ENCODE data around the gene TALDO1. TPM values are rescaled to one million over a fixed set of nuclear protein-coding genes. Genes with fewer than 3 reads are reported as not detected.
A peak's percentile ranks its signal among the peaks of the same experiment; 100 is the strongest.

The TALDO1 gene
- 34.6 and 35.6 TPM in 2 replicates for total RNA-seq (2013; cell fraction: nucleolus; rRNA removed)
- 168 and 176 TPM in 2 replicates for total RNA-seq (2014; rRNA removed)
- 139 and 148 TPM in 2 replicates for total RNA-seq (2014; rRNA removed; fragmentation: Illumina TruSeq; extraction: Trizol)
- 226 and 227 TPM in 2 replicates for total RNA-seq (2021)
- polyA plus RNA-seq (2011; ENCODE audit: low read depth) = 120 TPM
- polyA plus RNA-seq (2011; rRNA removed) = 88.2 and 152 TPM in 2 replicates
- 193 and 210 TPM in 2 replicates for polyA plus RNA-seq (2011; cell fraction: cytosol; rRNA removed)
- polyA plus RNA-seq (2011; cell fraction: nucleus; rRNA removed) = 130 and 164 TPM in 2 replicates
- 116 and 122 TPM in 2 replicates for polyA plus RNA-seq (2012)
- 70.6 and 146 TPM in 2 replicates for polyA plus RNA-seq (2014; fragmentation: Illumina TruSeq; extraction: Trizol)
- 100 to 1,000 TPM; 121 to 189 TPM for polyA plus RNA-seq (2014; fragmentation: Nextera tagmentation; extraction: Ambion mirVana)
- 227 and 242 TPM in 2 replicates for polyA plus RNA-seq (2014; rRNA removed)
- polyA plus RNA-seq (2016; fragmentation: Nextera tagmentation; extraction: Ambion mirVana) = 100 to 1,000 TPM; 293 to 302 TPM
- polyA minus RNA-seq (2011; rRNA and poly(A)+ RNA removed) = 51.3 and 80.4 TPM in 2 replicates
- polyA minus RNA-seq (2011; cell fraction: cytosol; rRNA and poly(A)+ RNA removed) = 49.3 and 52.0 TPM in 2 replicates
- 13.9 and 22.8 TPM in 2 replicates for polyA minus RNA-seq (2011; cell fraction: nucleus; rRNA and poly(A)+ RNA removed)
- Bru-seq, nascent RNA = percentile 64 among the genes with signal in this experiment
- BruChase-seq, experiment 1, labeled RNA remaining after a 6-hour chase = percentile 72 among the genes with signal in this experiment
- BruChase-seq, experiment 2, labeled RNA remaining after a 2-hour chase = percentile 65 among the genes with signal in this experiment
- long read RNA-seq, experiment 1, transcript TALDO1-201 (8 exons, 1,346 nt) = major isoform, 138 of 148 reads
- long read RNA-seq, experiment 1, transcript TALDO1-203 (8 exons, 1,231 nt) = minor isoform, 6 of 148 reads
- long read RNA-seq, experiment 1, partial matches to known transcripts = 2 of 148 reads
- long read RNA-seq, experiment 1, other reads (novel, unspliced or antisense) = 2 of 148 reads
- long read RNA-seq, experiment 2, transcript TALDO1-201 (8 exons, 1,346 nt) = major isoform, 350 of 390 reads
- long read RNA-seq, experiment 2, transcript TALDO1-203 (8 exons, 1,231 nt) = minor isoform, 10 of 390 reads
- long read RNA-seq, experiment 2, partial matches to known transcripts = 20 of 390 reads
- long read RNA-seq, experiment 2, other reads (novel, unspliced or antisense) = 9 of 390 reads

GRCh38 chr11:747158-748006 lies at the start of gene TALDO1:
Gene TALDO1, plus strand, starts transcription at chr11:747464. Its CDS starts 18 bp downstream, at chr11:747482.
- H3K27ac ChIP-seq (ENCODE audit: control insufficient read depth, insufficient read depth) = peak within 1 kb of the TSS; percentile 81
- H3K4me3 ChIP-seq = peak within 1 kb of the TSS; percentile 90
- peak within 1 kb of the TSS; percentile 95 for H3K4me2 ChIP-seq (ENCODE audit: control insufficient read depth, insufficient read depth)
- in situ Hi-C loops (cut with MboI) (no loop called here), intact Hi-C loops (cut with micrococcal nuclease; ENCODE audit: unreplicated experiment) (loop anchor here (5.0 kb wide), 1 partner anchor 50 kb away; the partner anchor contains the start of gene SLC25A22)
- ATAC-seq (peak; percentile 97), DNase-seq (ENCODE audit: low read depth, low spot score) (peak; percentile 42), FAIRE-seq (peak; percentile 56)
- H3K9ac ChIP-seq (ENCODE audit: control insufficient read depth, insufficient read depth, low read length) = peak within 1 kb of the TSS; percentile 80
- CTCF ChIA-PET = interaction anchor here (0.8 to 1.5 kb wide), 7 partner anchors 8 to 86 kb away, joined by 3 to 8 read pairs (median 4); partner anchors contain the start of genes DEAF1 and TMEM80
- peaks cover 4% of the 10 kb centered on the region for H3K4me1 ChIP-seq (ENCODE audit: control insufficient read depth, insufficient read depth, low read length)
- WGBS (ENCODE audit: insufficient coverage, insufficient replicate concordance, low lambda C conversion rate, missing lambda C conversion rate) = under 1% methylated on average over 83 of the region's 112 CpGs
- BruUV-seq (replicated peaks) = no TSS peak
- no peaks in the 10 kb centered on the region for H3K27me3 ChIP-seq (replicated peaks in 1 of 2; ENCODE audit: control insufficient read depth in 2 of 2, insufficient read depth in 2 of 2, low read length in 1 of 2)
- no peaks in the 10 kb centered on the region for H3K9me3 ChIP-seq (replicated peaks; ENCODE audit: control insufficient read depth, insufficient read depth, low read length)
- POLR2A ChIA-PET = interaction anchor here (0.9 to 2.5 kb wide), 6 partner anchors 10 to 48 kb away, joined by 3 to 10 read pairs (median 6); no protein-coding TSS in a partner anchor
- no peaks in the 10 kb centered on the region for H3K36me3 ChIP-seq (ENCODE audit: control insufficient read depth in 2 of 2, insufficient read depth in 2 of 2, low read length in 1 of 2)
- H3K79me2 ChIP-seq (ENCODE audit: control insufficient read depth, insufficient read depth, low read length) = peaks cover 42% of the 10 kb centered on the region
- peak within 1 kb of the TSS; percentile 96 for H2AFZ ChIP-seq (ENCODE audit: control insufficient read depth, low read depth, low read length)
- H4K20me1 ChIP-seq (ENCODE audit: control insufficient read depth, insufficient read depth) = peaks cover 2% of the 10 kb centered on the region; the same call in 1 of the 2 replicates
- SMC1A ChIA-PET (ENCODE audit: uncharacterized antibody, unreplicated experiment) = interaction anchor here (1.3 to 1.6 kb wide), 2 partner anchors 8 to 11 kb away, joined by 4 to 10 read pairs; no protein-coding TSS in a partner anchor
- RAD21 ChIA-PET (ENCODE audit: unreplicated experiment) = interaction anchor here (0.8 to 1.9 kb wide), 3 partner anchors 25 to 72 kb away, joined by 3 to 4 read pairs (median 3); no protein-coding TSS in a partner anchor
- TF ChIP-seq JUNB (IDR thresholded peaks at IDR 0.05) (no peak), LARP7 (IDR thresholded peaks at IDR 0.05) (peak; percentile 85), BHLHE40 (IDR thresholded peaks at IDR 0.05; ENCODE audit: borderline replicate concordance in 1 of 2, low read depth in 2 of 2, low read length in 1 of 2) (peak; percentile 9 to 65; a peak in 2 of 4 replicates), DPF2 (IDR thresholded peaks at IDR 0.05) (peak; percentile 73), BRCA1 (IDR thresholded peaks at IDR 0.05; ENCODE audit: low read depth, low read length) (no peak), RAD51 (IDR thresholded peaks at IDR 0.05) (no peak), POLR2A (IDR thresholded peaks at IDR 0.05; ENCODE audit: low read depth, low read length) (peak; percentile 86), NFYA (IDR thresholded peaks at IDR 0.05; ENCODE audit: borderline replicate concordance, low read depth, low read length) (no peak), RCOR1 (conservative IDR thresholded peaks at IDR 0.05; ENCODE audit: low read depth, low read length) (no peak), POLR2AphosphoS2 (IDR thresholded peaks at IDR 0.05; ENCODE audit: low read depth, low read length) (peak; percentile 62), NR2F1 (conservative IDR thresholded peaks at IDR 0.05) (0 out of 2 replicates have a peak, but pooled peaks have one; percentile 41), ZNF24 (IDR thresholded peaks at IDR 0.05) (0 out of 2 replicates have a peak, but pooled peaks have one; percentile 17), RB1 (IDR thresholded peaks at IDR 0.05; ENCODE audit: borderline replicate concordance) (peak; percentile 90; the same call in 1 of the 2 replicates), POLR2AphosphoS5 (IDR thresholded peaks at IDR 0.05; ENCODE audit: low read length) (peak; percentile 50; the same call in 1 of the 2 replicates), HDAC6 (IDR thresholded peaks at IDR 0.05; ENCODE audit: unreplicated experiment) (no peak), PRDM15 (CRISPR knock-in tag; IDR thresholded peaks at IDR 0.05) (no peak)

Data from GM12878 (cell line).